ENCODE data around the gene TPK1. TPM values are rescaled to one million over a fixed set of nuclear protein-coding genes. Genes with fewer than 3 reads are reported as not detected.

TPK1 gene
- polyA plus RNA-seq, 2 of the 4 experiments (the other 2 are of a cell fraction) = 1.4 to 2.5 TPM

GRCh38 chr7:144629598-144629997 lies 206.3 kb downstream of the TPK1 start:
- no peak for DNase-seq (ENCODE audit: low read depth in 1 of 2, low spot score in 1 of 2)
- no peaks in the 10 kb centered on the region for H3K4me1 ChIP-seq
- H3K27ac ChIP-seq = no peak overlapping the region
- POLR2A ChIA-PET = no interaction called here
- CTCF ChIA-PET = no interaction called here
- H3K4me2 ChIP-seq = no peak overlapping the region
- H3K4me3 ChIP-seq = no peak overlapping the region
- no peak for ATAC-seq
- no peak for FAIRE-seq
- H3K9me3 ChIP-seq = no peaks in the 10 kb centered on the region
- TF ChIP-seq SMC3 (IDR thresholded peaks at IDR 0.05) (no peak), RARB (CRISPR knock-in tag; IDR thresholded peaks at IDR 0.05) (no peak), CTCF (IDR thresholded peaks at IDR 0.05) (no peak), NFE2L2 (conservative IDR thresholded peaks at IDR 0.05; ENCODE audit: low read length) (no peak), POLR2A (IDR thresholded peaks at IDR 0.05; ENCODE audit: low read length) (no peak), CHD4 (IDR thresholded peaks at IDR 0.05; ENCODE audit: borderline replicate concordance) (no peak), FOSL2 (IDR thresholded peaks at IDR 0.05) (no peak), FOSL2 (CRISPR knock-in tag; IDR thresholded peaks at IDR 0.05) (no peak), CEBPB (IDR thresholded peaks at IDR 0.05) (no peak), KDM5A (IDR thresholded peaks at IDR 0.05) (no peak), BCL3 (IDR thresholded peaks at IDR 0.05) (no peak), MYC (IDR thresholded peaks at IDR 0.05; ENCODE audit: borderline replicate concordance, low read length) (no peak), HOXA7 (CRISPR knock-in tag; IDR thresholded peaks at IDR 0.05) (no peak), JUN (IDR thresholded peaks at IDR 0.05) (no peak), RNF2 (IDR thresholded peaks at IDR 0.05; ENCODE audit: borderline replicate concordance, low read depth) (no peak)

DNA sequence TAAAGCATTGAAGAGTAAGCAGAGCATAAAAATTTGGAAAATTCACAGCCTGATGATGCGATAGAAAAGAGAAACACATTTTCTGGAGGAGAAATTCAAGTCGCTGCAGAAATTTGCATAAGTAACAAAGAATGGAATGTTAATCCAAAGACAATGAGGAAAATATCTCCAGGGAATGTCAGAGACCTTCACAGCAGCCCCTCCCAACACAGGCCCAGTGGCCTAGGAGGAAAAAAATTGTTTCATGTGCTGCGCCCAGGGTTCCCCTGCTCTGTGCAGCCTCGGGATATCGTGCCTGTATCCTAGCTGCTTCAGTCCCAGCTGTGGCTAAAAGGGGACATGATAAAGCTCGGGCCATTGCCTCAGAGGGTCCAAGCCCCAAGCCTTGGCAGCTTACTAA lies 206.8 kb downstream of the TPK1 start:
- ChIA-PET POLR2A (no interaction called here), CTCF (no interaction called here)
- H3K4me2 ChIP-seq = no peak overlapping the region
- H3K27ac ChIP-seq = no peak overlapping the region
- no peak for TF ChIP-seq ELK1 (IDR thresholded peaks at IDR 0.05; ENCODE audit: low read depth, low read length)
- TF ChIP-seq PHF8 (IDR thresholded peaks at IDR 0.05; ENCODE audit: borderline replicate concordance, low read depth) = no peak
- no peak for TF ChIP-seq GATA3 (IDR thresholded peaks at IDR 0.05; ENCODE audit: borderline replicate concordance)
- no peak for TF ChIP-seq CEBPB (IDR thresholded peaks at IDR 0.05)
- no peak for TF ChIP-seq TP53 (CRISPR knock-in tag; IDR thresholded peaks at IDR 0.05)
- no peak for TF ChIP-seq RAD21 (conservative IDR thresholded peaks at IDR 0.05 in 1 of 2, IDR thresholded peaks at IDR 0.05 in 1 of 2)
- TF ChIP-seq ZSCAN20 (CRISPR knock-in tag; IDR thresholded peaks at IDR 0.05) = no peak
- no peak for TF ChIP-seq KDM1A (IDR thresholded peaks at IDR 0.05; ENCODE audit: low read depth)
- TF ChIP-seq ZNF302 (CRISPR knock-in tag; IDR thresholded peaks at IDR 0.05) = no peak
- TF ChIP-seq, protein P1, sequence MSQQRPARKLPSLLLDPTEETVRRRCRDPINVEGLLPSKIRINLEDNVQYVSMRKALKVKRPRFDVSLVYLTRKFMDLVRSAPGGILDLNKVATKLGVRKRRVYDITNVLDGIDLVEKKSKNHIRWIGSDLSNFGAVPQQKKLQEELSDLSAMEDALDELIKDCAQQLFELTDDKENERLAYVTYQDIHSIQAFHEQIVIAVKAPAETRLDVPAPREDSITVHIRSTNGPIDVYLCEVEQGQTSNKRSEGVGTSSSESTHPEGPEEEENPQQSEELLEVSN (IDR thresholded peaks at IDR 0.05; ENCODE audit: borderline replicate concordance, low read depth) = no peak
- TF ChIP-seq EP300 (IDR thresholded peaks at IDR 0.05) = no peak
- no peak for TF ChIP-seq CBX2 (IDR thresholded peaks at IDR 0.05; ENCODE audit: borderline replicate concordance, low read depth)
- TF ChIP-seq FOSL2 (IDR thresholded peaks at IDR 0.05) = no peak
- TF ChIP-seq FOSL2 (CRISPR knock-in tag; IDR thresholded peaks at IDR 0.05) = no peak
- TF ChIP-seq ESRRA (IDR thresholded peaks at IDR 0.05; ENCODE audit: borderline replicate concordance, low read length) = no peak
- no peak for TF ChIP-seq SREBF2 (IDR thresholded peaks at IDR 0.05)
- TF ChIP-seq KDM5A (IDR thresholded peaks at IDR 0.05) = no peak
- TF ChIP-seq CHD2 (IDR thresholded peaks at IDR 0.05; ENCODE audit: low read length, partially characterized antibody) = no peak
- 27% methylated on average over 6 of the region's 6 CpGs for WGBS (ENCODE audit: missing lambda C conversion rate)
- H3K4me3 ChIP-seq = no peak overlapping the region
- DNase-seq (ENCODE audit: low read depth in 1 of 2, low spot score in 1 of 2) = no peak
- FAIRE-seq = no peak
- no peak for ATAC-seq
- no peaks in the 10 kb centered on the region for H3K9me3 ChIP-seq
- no peaks in the 10 kb centered on the region for H3K4me1 ChIP-seq
